Left cardiac atrium (tissue), 4 donors: ENCODE measurements around the gene GAGE12E. TPM values are rescaled to one million over a fixed set of nuclear protein-coding genes. Genes with fewer than 3 reads are reported as not detected.
"Not testable (repeated sequence)": the region's sequence is repeated elsewhere in the genome, so short reads cannot be mapped to it uniquely, and the experiment has no call there.

Source experiments
- ATAC-seq, 2 donors: fragments of 200-7000 bp; cut with Tn5 transposase; one replicate each; pipeline ENCODE4 v1.9.1; 2020; ENCODE audit warnings: mild to moderate bottlenecking in 2 of 2, moderate library complexity in 2 of 2
- DNase-seq: peaks from one replicate; pipeline ENCODE4 v3.0.0-alpha.2; 2020
- intact Hi-C, 2 donors: fragments of 100-400 bp; cut with DNase I; formaldehyde crosslinking; loops; one replicate each; pipeline versions ENCODE4 v1.14.1 to v1.15.1; 2022 to 2023
- long read RNA-seq: library from polyadenylated mRNA; unstranded; transcript quantifications from one replicate; pipeline ENCODE4 v2.0.0, GENCODE V29; 2021
- total RNA-seq, 2 donors: library from RNA; stranded (reverse); fragmentation: NEBNext Ultra II Directional; extraction: Animal tissue kit (Norgen Biotek cat#: 25700); gene quantifications; one replicate each; pipeline ENCODE4 v1.2.1, GENCODE V29; 2021
- donor health status: DM: no; HTN: yes; CAD: no.
- donor health status: DM: no; HTN: yes; CAD: no; lungs with severe emphysema.
- donor health status: DM: yes; HTN: yes; CAD: no.
- donor health status: Dilated cardiomyopathy.

Gene GAGE12E, protein sequence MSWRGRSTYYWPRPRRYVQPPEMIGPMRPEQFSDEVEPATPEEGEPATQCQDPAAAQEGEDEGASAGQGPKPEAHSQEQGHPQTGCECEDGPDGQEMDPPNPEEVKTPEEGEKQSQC
- not detected for total RNA-seq
- long read RNA-seq, result 0 reads

DNA sequence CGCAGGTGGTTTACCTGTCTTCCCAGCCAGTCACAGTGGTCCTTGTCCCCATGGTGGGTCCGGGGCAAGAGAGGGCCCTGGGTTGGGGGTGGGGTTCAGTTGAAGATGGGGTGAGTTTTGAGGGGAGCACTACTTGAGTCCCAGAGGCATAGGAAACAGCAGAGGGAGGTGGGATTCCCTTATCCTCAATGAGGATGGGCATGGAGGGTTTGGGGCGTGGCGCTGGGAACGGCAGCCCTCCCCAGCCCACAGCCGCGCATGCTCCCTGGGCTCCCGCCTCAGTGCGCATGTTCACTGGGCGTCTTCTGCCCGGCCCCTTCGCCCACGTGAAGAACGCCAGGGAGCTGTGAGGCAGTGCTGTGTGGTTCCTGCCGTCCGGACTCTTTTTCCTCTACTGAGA, at the start of gene GAGE12E:
Gene GAGE12E (plus strand): TSS at position 301 of the 400 bp plus-strand sequence. CDS start 1,155 bp downstream, outside the sequence.
- ATAC-seq, intact Hi-C loops, DNase-seq: not testable (repeated sequence)

DNA sequence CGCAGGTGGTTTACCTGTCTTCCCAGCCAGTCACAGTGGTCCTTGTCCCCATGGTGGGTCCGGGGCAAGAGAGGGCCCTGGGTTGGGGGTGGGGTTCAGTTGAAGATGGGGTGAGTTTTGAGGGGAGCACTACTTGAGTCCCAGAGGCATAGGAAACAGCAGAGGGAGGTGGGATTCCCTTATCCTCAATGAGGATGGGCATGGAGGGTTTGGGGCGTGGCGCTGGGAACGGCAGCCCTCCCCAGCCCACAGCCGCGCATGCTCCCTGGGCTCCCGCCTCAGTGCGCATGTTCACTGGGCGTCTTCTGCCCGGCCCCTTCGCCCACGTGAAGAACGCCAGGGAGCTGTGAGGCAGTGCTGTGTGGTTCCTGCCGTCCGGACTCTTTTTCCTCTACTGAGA, 19.2 kb upstream of the GAGE12E start, which contains the start of gene GAGE12C:
Gene GAGE12C (plus strand): TSS at position 301 of the 400 bp plus-strand sequence. CDS start 1,155 bp downstream, outside the sequence.
- DNase-seq, intact Hi-C loops, ATAC-seq: not testable (repeated sequence)

DNA sequence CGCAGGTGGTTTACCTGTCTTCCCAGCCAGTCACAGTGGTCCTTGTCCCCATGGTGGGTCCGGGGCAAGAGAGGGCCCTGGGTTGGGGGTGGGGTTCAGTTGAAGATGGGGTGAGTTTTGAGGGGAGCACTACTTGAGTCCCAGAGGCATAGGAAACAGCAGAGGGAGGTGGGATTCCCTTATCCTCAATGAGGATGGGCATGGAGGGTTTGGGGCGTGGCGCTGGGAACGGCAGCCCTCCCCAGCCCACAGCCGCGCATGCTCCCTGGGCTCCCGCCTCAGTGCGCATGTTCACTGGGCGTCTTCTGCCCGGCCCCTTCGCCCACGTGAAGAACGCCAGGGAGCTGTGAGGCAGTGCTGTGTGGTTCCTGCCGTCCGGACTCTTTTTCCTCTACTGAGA, 9.7 kb upstream of the GAGE12E start, which contains the start of gene GAGE12D:
Gene GAGE12D (plus strand): TSS at position 301 of the 400 bp plus-strand sequence. CDS start 1,155 bp downstream, outside the sequence.
- DNase-seq, ATAC-seq, intact Hi-C loops: not testable (repeated sequence)

DNA sequence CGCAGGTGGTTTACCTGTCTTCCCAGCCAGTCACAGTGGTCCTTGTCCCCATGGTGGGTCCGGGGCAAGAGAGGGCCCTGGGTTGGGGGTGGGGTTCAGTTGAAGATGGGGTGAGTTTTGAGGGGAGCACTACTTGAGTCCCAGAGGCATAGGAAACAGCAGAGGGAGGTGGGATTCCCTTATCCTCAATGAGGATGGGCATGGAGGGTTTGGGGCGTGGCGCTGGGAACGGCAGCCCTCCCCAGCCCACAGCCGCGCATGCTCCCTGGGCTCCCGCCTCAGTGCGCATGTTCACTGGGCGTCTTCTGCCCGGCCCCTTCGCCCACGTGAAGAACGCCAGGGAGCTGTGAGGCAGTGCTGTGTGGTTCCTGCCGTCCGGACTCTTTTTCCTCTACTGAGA, 9.5 kb downstream of the GAGE12E start, which contains the start of gene GAGE12F:
Gene GAGE12F (plus strand): TSS at position 301 of the 400 bp plus-strand sequence. CDS start 1,155 bp downstream, outside the sequence.
- ATAC-seq, intact Hi-C loops: not testable (repeated sequence)

DNA sequence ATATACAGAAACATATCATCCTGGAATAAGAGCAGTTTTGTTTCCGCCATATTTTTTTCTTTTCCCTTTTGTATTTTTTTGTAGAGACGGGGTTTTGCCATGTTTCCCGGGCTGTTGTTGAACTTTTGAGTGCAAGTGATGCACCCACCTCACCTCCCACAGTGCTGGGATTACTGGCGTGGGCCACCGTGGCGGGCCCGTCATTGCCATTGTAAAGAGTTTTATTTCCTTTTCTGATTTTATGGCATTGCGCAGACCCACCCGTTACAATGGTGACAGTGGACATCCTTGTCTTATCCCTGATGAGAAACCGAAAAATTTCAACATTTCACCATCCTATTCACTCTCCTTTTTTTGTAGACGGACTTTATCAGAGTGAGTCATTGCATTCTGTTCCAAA, 17.6 kb downstream of the GAGE12E start:
- not testable (repeated sequence) for DNase-seq, ATAC-seq

More for the DNA sequence above, 9.5 kb downstream of the GAGE12E start, which contains the start of gene GAGE12F:
- not testable (repeated sequence) for DNase-seq

DNA sequence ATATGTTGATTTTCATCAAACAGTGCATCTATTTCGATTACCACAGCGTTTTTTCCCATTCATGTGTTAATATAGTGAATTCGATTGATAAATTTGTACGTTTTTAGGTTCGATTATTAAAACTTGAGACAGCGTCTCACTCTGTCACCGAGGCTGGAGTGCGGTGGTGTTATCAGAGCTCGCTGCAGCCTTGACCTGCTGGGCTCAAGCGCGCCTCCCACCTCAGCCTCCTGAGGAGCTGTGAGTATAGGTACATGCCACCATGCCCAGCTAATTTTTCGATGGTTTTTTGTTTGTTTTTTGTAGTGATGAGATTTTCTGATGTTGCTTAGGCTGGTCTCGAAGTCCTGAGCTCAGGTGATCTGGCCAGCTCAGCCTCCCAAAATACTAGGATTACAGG, 18.1 kb downstream of the GAGE12E start:
- DNase-seq, ATAC-seq, intact Hi-C loops: not testable (repeated sequence)

More for the DNA sequence above, 17.6 kb downstream of the GAGE12E start:
- intact Hi-C loops, result not testable (repeated sequence)

DNA sequence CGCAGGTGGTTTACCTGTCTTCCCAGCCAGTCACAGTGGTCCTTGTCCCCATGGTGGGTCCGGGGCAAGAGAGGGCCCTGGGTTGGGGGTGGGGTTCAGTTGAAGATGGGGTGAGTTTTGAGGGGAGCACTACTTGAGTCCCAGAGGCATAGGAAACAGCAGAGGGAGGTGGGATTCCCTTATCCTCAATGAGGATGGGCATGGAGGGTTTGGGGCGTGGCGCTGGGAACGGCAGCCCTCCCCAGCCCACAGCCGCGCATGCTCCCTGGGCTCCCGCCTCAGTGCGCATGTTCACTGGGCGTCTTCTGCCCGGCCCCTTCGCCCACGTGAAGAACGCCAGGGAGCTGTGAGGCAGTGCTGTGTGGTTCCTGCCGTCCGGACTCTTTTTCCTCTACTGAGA, 19.0 kb downstream of the GAGE12E start, which contains the start of gene GAGE12G:
Gene GAGE12G (plus strand): TSS at position 301 of the 400 bp plus-strand sequence. CDS start 1,155 bp downstream, outside the sequence.
- intact Hi-C loops, ATAC-seq, DNase-seq: not testable (repeated sequence)

DNA sequence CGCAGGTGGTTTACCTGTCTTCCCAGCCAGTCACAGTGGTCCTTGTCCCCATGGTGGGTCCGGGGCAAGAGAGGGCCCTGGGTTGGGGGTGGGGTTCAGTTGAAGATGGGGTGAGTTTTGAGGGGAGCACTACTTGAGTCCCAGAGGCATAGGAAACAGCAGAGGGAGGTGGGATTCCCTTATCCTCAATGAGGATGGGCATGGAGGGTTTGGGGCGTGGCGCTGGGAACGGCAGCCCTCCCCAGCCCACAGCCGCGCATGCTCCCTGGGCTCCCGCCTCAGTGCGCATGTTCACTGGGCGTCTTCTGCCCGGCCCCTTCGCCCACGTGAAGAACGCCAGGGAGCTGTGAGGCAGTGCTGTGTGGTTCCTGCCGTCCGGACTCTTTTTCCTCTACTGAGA, 28.6 kb downstream of the GAGE12E start, which contains the start of gene GAGE12H:
Gene GAGE12H (plus strand): TSS at position 301 of the 400 bp plus-strand sequence. CDS start 1,155 bp downstream, outside the sequence.
- ATAC-seq, DNase-seq, intact Hi-C loops: not testable (repeated sequence)

DNA sequence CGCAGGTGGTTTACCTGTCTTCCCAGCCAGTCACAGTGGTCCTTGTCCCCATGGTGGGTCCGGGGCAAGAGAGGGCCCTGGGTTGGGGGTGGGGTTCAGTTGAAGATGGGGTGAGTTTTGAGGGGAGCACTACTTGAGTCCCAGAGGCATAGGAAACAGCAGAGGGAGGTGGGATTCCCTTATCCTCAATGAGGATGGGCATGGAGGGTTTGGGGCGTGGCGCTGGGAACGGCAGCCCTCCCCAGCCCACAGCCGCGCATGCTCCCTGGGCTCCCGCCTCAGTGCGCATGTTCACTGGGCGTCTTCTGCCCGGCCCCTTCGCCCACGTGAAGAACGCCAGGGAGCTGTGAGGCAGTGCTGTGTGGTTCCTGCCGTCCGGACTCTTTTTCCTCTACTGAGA, 38.1 kb downstream of the GAGE12E start, which contains the start of gene GAGE2A:
Gene GAGE2A (plus strand): TSS at position 301 of the 400 bp plus-strand sequence. CDS start 1,155 bp downstream, outside the sequence.
- ATAC-seq, DNase-seq, intact Hi-C loops: not testable (repeated sequence)

DNA sequence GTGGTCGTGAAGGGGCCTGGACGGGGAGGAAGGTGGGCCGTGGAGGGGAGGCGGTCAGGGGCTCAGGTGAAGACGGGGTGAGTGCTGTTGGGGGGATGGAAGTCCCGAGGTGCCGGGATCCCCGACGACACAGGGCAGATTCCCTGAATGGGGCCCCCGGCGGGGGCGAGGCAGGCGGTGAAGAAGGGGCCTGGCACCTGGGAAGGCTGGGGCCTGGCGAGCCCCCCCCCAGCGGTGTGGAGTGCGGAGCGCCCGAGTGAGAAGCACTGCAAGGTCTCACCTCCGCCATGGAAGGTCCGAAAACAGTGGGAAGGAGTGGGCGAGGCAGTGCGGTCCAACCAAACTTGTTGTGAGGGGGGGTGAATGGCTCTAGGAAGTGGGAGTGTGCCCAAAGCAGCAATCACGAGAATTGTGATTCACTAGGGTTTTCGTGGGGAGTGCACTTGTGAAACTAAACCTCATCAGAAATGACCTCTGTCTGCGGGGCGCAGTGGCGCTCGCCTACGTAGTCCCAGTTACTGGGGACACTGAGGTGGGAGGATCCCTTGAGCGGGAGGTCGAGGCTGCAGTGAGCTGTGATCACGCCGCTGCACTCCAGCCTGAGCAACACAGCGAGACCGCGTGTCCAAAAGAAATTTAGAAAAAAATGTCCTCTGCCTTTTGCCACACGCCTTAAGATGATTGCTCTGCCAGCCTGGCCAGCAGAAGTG, 38.8 kb downstream of the GAGE12E start:
- intact Hi-C loops, result not testable (repeated sequence)
- DNase-seq, result peak; percentile 23

DNA sequence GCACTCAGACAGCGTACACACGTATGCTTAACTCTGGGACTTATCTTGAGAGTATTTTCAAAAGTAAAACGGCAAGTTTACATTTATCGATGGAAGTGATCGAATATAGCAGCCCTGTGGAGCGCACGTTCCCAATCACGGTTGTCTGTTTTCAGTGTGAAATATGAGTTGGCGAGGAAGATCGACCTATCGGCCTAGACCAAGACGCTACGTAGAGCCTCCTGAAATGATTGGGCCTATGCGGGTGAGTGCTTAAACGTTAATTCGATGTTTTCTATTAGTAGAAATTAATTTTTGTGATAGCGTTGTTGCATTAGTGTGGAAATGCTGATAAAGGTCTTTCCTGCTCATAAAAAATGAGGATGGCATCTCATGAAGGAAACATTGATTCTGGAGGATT, 39.4 kb downstream of the GAGE12E start:
- intact Hi-C loops, ATAC-seq, DNase-seq: not testable (repeated sequence)

More for the DNA sequence above, 38.8 kb downstream of the GAGE12E start:
- not testable (repeated sequence) for ATAC-seq

DNA sequence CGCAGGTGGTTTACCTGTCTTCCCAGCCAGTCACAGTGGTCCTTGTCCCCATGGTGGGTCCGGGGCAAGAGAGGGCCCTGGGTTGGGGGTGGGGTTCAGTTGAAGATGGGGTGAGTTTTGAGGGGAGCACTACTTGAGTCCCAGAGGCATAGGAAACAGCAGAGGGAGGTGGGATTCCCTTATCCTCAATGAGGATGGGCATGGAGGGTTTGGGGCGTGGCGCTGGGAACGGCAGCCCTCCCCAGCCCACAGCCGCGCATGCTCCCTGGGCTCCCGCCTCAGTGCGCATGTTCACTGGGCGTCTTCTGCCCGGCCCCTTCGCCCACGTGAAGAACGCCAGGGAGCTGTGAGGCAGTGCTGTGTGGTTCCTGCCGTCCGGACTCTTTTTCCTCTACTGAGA, 47.6 kb downstream of the GAGE12E start, which contains the start of gene GAGE1:
Gene GAGE1 (plus strand): TSS at position 301 of the 400 bp plus-strand sequence. CDS start 1,155 bp downstream, outside the sequence.
- ATAC-seq, result not testable (repeated sequence)

More for the DNA sequence above, 47.6 kb downstream of the GAGE12E start, which contains the start of gene GAGE1:
- DNase-seq, intact Hi-C loops: not testable (repeated sequence)

Other genes starting within 250 kb of the GAGE12E start
- not detected for gene GAGE10, start 247.6 kb upstream of the GAGE12E start, total RNA-seq
- not detected for gene GAGE12J, start 229.3 kb upstream of the GAGE12E start, total RNA-seq
- not detected for gene GAGE13, start 219.7 kb upstream of the GAGE12E start, total RNA-seq
- not detected for gene GAGE12C, start 19.1 kb upstream of the GAGE12E start, total RNA-seq
- gene GAGE12D, start 9.6 kb upstream of the GAGE12E start, total RNA-seq, result not detected
- gene GAGE12F, start 9.6 kb downstream of the GAGE12E start, total RNA-seq, result not detected
- gene GAGE12G, start 19.1 kb downstream of the GAGE12E start, total RNA-seq, result not detected
- not detected for gene GAGE12H, start 28.7 kb downstream of the GAGE12E start, total RNA-seq
- not detected for gene GAGE2A, start 38.2 kb downstream of the GAGE12E start, total RNA-seq
- gene GAGE1, start 47.7 kb downstream of the GAGE12E start, total RNA-seq, result not detected
- gene PAGE1, start 144.7 kb downstream of the GAGE12E start, total RNA-seq, result not detected